Tibial nerve (tissue), 4 donors: ENCODE results near the gene TYMS.

ENCODE experiments used
- EP300 ChIP-seq, 2 donors: sonication (generic); formaldehyde crosslinking; IDR thresholded peaks; one replicate each; pipeline ENCODE4 v1.6.1; 2017; ENCODE audit warnings: antibody characterized with exemption in 2 of 2, mild to moderate bottlenecking in 1 of 2
- POLR2A ChIP-seq, 2 donors: fragments of 450-650 bp; IDR thresholded peaks; one replicate each; pipeline ENCODE4 v1.6.1; 2017; ENCODE audit warnings: antibody characterized with exemption in 2 of 2, mild to moderate bottlenecking in 2 of 2, moderate library complexity in 2 of 2
- TF ChIP-seq, protein P1 (sequence below), 5 experiments: fragments of 200-600 bp in 3 of 5; fragments of 450-650 bp in 2 of 5; sonication (generic) in 3 of 5; IDR thresholded peaks; one replicate each; pipeline ENCODE4 v1.5.1; 2016 to 2019; ENCODE audit warnings: antibody characterized with exemption in 5 of 5, mild to moderate bottlenecking in 3 of 5, moderate library complexity in 2 of 5

DNA sequence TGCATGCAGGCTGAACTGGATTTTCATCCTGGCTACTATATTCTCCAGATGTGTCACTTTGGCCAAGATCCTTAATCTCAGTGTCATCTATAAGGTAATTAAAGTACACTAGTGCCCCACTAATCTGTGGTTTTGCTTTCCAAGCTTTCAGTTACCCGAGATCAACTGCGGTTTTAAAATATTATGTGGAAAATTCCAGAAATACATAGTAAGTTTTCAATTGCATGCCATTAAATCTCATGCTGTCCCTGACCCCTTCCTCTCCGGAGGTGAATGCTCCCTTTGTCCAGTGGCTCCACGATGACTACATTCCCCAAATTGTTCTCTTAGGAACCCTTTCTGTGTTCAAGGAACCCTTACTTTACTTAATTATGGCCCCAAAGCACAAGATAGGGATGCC lies 5.3 kb upstream of the TYMS start:
- TF ChIP-seq, protein P1, sequence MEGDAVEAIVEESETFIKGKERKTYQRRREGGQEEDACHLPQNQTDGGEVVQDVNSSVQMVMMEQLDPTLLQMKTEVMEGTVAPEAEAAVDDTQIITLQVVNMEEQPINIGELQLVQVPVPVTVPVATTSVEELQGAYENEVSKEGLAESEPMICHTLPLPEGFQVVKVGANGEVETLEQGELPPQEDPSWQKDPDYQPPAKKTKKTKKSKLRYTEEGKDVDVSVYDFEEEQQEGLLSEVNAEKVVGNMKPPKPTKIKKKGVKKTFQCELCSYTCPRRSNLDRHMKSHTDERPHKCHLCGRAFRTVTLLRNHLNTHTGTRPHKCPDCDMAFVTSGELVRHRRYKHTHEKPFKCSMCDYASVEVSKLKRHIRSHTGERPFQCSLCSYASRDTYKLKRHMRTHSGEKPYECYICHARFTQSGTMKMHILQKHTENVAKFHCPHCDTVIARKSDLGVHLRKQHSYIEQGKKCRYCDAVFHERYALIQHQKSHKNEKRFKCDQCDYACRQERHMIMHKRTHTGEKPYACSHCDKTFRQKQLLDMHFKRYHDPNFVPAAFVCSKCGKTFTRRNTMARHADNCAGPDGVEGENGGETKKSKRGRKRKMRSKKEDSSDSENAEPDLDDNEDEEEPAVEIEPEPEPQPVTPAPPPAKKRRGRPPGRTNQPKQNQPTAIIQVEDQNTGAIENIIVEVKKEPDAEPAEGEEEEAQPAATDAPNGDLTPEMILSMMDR (IDR thresholded peaks at IDR 0.05): no peak
- TF ChIP-seq EP300 (IDR thresholded peaks at IDR 0.05): no peak
- TF ChIP-seq POLR2A (IDR thresholded peaks at IDR 0.05): no peak
